Heart left ventricle (tissue), 13 donors: ENCODE results near the gene SIRPD.

Experiments used
- POLR2A ChIP-seq, 2 donors: fragments of 450-650 bp; IDR thresholded peaks; one replicate each; pipeline ENCODE4 v1.6.1; 2017; ENCODE audit warnings: antibody characterized with exemption in 2 of 2, mild to moderate bottlenecking in 2 of 2, moderate library complexity in 2 of 2
- TF ChIP-seq, protein P1 (sequence below), 12 donors: fragments of 200-600 bp; sonication (generic) in 4 of 12; IDR thresholded peaks; one replicate each; pipeline versions ENCODE4 v1.5.0 to v1.8.0; 2018 to 2022; ENCODE audit warnings: antibody characterized with exemption in 12 of 12, mild to moderate bottlenecking in 5 of 12
- donor health status: ischemic (EF 13 %, LVEDD 7.1; RV severe dilation, severe dysfunction).
- donor health status: DM: no; HTN: yes; CAD: no.
- donor health status: DM: no; HTN: no; CAD: no.
- donor health status: ischemic (EF 25% LVEDD 6.9; RV normal size, moderate dysfunction).
- donor health status: ischemic (EF 25% LVEDD 5.7; RV mildly dilated, moderate dysfunction).
- donor health status: ischemic (EF 35%, LVEDD 5.7; RV mildly dilated, moderate dysfunction).
- donor health status: nonischemic (EF 11% LVEDD 7.7; RV severe dilation, severe dysfunction).
- donor health status: DM: yes; HTN: yes; CAD: no.
- donor health status: PGD.
- donor health status: ischemic (EF 29% LVEDD 5.4; RV normal size, mild dysfunction).
- donor health status: nonischemic (EF 23%, LVEDD 6.1; RV moderate dilation, normal function).

DNA sequence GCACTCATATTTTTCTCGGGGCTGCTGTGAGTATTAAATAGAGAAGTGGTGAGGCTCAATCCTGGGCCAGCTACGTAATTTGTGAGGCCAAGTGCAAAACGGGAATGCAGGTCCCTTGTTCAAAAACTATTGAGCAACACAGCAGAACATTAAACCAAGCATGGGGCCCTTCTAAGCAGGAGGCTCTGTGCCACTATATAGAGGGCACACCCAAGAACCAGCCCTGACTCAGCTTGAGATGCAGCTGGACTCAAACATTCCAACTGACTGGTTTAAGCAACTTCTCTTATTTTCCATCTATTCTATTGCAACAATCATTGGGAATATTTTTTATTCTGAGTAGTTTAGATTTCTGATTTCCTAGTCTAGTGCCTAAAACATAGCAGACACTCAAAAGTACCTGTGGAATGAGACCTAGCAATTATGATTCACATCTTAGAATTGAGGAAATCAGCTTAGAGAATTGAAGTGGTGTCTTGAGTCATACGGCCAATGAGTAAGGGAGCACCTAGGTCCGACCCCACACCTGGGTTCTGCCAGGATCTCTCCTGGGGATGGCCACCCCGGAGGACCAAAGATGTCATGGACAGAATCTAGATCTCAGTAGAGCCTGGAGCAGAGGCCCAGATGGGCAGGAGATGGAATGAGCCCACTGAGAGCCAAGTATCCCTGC, 67.6 kb downstream of the SIRPD start:
- no peak for TF ChIP-seq POLR2A (IDR thresholded peaks at IDR 0.05)
- TF ChIP-seq, protein P1, sequence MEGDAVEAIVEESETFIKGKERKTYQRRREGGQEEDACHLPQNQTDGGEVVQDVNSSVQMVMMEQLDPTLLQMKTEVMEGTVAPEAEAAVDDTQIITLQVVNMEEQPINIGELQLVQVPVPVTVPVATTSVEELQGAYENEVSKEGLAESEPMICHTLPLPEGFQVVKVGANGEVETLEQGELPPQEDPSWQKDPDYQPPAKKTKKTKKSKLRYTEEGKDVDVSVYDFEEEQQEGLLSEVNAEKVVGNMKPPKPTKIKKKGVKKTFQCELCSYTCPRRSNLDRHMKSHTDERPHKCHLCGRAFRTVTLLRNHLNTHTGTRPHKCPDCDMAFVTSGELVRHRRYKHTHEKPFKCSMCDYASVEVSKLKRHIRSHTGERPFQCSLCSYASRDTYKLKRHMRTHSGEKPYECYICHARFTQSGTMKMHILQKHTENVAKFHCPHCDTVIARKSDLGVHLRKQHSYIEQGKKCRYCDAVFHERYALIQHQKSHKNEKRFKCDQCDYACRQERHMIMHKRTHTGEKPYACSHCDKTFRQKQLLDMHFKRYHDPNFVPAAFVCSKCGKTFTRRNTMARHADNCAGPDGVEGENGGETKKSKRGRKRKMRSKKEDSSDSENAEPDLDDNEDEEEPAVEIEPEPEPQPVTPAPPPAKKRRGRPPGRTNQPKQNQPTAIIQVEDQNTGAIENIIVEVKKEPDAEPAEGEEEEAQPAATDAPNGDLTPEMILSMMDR (IDR thresholded peaks at IDR 0.05), result no peak
